HG02884 (cell line): ENCODE results near the gene THSD8.
"Not testable (repeated sequence)": the region's sequence is repeated elsewhere in the genome, so short reads cannot be mapped to it uniquely, and the experiment has no call there.

ENCODE experiments used
- ATAC-seq: cut with Tn5 transposase; IDR thresholded peaks from one replicate; pipeline ENCODE4 v1.9.1; 2021; ENCODE audit warnings: mild to moderate bottlenecking, moderate library complexity; ENCODE audit not compliant: unreplicated experiment

The THSD8 gene

DNA sequence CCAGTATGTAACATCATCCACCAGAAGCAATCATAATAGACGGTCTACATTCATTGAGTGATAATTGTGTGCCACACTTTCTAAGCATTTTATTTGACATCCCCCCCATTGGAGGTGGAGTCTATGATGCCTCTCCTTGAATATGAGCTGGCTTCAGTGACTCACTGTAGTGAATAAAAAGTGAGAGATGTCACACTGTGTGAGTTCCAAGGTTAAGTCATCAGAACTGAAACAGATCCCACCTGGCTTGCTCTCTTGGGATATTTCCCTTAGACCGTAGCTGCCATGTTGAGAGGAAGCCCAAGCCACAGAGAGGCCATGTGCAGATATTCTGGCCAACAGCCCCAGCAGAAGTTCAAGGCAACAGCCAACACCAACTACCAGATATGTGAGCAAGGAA is 19.9 kb downstream of the THSD8 start:
- no peak for ATAC-seq

DNA sequence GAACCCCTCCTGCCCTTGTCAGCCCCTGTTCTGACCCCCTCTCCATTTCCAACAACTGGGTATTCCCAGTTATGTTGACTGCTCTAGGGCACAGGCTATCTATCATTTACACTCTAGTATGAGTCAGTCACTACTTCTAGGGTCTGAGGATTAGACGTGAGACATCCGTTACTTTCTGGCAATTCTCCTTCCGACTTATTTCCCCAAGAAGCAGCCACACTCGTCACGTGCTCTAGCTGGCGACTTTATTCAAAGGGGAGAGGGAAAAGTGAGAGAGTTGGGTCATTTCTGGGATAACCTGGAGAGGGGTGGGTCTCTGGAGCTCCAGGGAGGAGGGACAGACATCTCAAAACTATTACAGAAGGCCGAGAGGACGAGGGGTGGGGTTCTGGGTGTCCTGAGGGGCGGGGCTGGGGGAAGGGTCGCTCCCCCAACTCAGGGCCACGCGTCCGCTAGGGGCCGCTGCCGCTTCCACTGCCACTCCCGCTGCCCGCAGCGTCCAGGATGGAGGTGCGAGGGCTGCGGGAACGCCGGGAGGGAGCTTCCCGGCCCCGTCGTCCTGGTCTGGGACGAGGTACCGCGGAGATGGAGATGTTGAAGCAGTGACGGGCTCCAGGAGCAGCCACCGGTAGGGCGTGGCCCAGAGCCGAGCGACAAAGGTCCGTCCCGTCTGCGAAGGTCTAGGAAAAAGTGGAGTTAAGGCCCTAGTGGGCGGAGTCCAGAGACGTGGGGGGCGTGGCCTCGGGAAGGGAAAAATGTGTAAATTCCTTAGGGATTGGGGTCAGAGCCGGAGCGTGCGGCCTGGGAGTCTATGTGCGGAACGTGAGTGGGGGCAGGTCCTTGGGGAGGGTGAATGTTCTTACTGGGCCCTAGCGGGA is 23.6 kb downstream of the THSD8 start:
- no peak for ATAC-seq

DNA sequence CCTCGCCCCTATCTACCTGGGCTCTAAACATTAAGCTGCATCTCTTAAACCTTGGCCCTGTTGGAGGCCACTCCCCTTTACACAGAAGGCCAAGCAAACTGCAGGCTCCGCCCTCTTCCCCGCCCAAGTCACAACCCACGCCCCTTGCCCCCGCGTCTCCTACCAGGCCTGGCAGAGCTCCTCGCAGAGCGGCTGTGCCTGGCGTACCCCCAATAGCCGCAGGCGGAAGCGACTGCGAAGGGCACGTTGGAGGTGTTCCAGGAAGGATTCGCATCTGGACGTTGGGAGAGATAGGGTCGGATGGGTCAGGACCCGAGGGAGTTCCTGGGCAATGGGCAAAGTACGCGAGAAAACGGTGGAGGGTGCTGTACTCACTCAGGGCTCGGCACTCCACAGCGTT is 26.6 kb downstream of the THSD8 start:
- no peak for ATAC-seq

DNA sequence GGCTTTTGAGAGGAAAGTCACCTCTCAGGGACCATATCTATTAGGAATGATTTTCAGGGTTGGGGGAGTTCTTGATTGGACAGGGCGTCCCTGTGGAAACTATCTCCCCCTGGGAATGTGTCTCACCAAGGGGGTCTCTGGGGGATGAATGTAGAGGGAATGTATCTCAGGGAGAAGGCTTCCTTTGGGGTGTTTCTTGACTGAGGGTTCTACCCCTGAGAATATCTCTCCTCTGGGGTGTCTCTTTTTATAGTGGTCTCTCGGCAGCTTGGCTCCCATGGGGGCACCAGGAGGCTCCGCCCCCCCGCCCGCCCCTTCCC is 31.5 kb downstream of the THSD8 start:
- ATAC-seq = no peak

DNA sequence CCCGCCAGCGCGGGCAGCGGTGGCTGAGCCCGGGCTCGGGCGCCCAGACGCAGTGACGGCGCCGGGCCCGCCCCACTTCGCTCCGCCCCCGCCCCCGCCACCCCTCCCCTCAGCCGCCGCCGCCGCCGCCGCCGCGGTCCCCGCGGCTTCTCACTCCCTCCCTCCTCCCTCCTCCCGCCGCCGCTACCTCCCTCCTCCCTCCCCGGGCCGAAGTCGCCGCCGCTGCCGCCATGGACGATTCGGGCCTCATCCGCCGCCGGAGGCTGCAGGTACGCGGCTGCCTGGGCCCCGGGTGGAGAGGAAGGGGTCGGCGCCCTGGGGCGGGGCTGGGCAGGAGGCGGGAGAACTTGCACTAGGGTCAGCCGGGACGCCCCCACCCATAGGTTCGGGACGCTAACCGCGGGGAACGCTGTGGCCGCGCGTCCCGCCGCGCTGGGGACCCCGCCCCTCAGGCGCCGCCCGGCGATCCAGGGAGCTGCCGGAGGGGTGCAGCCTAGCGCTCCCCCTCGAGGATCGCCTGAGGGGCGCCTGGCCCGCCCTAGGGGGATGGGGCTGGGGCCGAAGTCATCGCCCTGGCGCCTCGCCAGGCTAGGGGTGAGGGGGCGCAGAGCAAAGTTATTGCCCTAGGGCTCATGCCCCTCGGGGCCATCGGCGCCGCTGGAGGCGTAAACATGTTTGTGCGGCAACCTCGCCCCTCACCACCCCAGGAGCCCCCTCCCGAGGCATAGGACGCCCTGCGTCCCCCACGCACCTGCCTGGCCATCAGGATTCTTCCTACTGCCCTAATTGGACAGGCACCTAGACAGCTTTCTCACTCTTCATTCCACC is 32.1 kb downstream of the THSD8 start:
- ATAC-seq = no peak

DNA sequence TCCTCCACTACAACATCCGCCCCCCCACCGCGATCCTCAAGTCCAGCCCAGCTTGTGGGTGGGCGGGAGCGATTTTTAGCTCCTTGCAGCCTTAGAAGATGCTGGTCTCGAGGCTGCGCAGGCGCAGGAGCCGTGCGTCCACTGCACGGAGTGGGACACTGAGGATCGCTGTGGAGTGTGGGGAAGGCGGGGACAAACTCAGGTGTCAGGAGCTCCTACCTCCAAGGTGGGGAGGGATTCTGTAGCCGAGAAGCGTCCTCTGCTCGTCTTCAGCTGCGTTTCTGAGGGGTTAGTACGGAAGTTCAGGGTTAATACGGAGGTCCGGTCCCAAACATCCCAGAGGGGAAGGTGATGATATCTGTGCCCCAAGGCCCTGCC is 32.7 kb downstream of the THSD8 start, which contains the start of gene RTBDN:
TSS of gene RTBDN (minus strand) at position 14 of the 378 bp plus-strand sequence. CDS start 4,600 bp downstream, outside the sequence.
- ATAC-seq = no peak

DNA sequence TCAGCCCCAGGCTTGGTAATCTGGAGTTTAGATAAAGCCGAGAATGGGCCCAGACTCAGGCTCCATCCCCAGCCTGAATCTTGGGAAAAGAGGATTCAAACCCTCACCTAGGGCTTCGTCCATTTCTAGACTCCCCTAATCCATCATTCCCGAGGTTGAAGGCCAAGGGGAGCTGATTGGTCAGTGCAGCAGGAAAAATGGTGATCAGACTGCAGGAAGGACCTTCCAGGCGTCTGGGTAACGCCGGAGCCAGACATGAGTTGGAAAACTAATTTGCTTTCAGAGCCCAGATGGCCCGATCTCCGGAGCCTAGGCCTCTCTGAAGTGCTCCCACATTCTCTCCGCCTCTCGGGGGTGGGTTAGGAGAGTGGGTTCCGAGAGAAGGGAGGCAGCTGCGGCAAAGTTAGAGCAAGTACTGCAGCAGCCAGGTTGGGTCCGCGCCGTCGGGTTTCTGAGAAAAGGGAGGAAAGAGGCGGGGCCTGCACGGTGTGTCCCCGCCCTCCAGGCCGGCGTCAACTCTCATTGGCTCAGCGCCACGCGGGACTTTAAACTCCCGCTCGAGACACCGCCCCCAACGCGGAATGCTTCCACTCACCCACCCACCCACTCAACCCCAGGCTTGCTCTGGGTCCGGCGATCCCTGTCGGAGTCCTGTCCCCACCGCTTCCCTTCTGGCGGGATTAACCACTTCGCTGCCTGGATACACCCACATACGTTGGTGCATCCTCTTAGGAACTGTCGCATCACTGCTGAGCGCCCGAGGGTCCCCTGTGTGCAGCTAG is 33.3 kb downstream of the THSD8 start:
- no peak for ATAC-seq

DNA sequence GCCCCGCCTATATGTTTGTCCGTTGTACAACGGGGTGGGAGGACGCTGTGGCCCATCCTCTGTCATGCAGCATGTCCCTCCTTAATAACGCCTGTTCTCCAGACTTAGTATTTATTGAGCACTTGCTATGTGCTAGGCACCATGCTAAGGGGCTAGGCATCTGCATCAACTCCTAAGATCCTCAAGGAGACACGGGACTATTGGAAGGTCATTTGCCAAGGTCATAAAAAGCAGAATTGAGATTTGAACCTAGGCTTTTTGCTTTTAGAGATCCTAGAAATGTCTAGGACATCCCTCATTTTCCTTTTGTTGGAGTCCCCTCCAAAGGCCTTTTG is 34.6 kb downstream of the THSD8 start:
- ATAC-seq = no peak

DNA sequence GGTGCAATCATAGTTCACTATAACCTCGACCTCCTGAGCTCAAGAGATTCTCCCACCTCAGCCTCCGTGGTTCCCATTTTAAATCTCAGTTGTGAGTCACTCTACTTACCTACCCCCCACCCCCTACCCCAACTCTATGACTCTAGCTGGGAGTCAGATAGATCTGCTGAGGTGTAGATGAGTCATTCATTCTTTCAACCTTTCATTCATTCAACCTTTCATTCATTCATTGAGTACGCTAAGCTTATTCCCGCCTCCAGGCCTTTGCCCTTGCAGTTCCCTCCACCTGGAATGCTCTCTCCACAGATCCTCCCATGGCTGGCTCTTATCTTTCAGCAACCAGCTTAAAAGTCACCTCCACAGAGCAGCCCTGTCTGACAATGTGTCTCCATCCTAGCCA is 35.4 kb downstream of the THSD8 start:
- no peak for ATAC-seq

DNA sequence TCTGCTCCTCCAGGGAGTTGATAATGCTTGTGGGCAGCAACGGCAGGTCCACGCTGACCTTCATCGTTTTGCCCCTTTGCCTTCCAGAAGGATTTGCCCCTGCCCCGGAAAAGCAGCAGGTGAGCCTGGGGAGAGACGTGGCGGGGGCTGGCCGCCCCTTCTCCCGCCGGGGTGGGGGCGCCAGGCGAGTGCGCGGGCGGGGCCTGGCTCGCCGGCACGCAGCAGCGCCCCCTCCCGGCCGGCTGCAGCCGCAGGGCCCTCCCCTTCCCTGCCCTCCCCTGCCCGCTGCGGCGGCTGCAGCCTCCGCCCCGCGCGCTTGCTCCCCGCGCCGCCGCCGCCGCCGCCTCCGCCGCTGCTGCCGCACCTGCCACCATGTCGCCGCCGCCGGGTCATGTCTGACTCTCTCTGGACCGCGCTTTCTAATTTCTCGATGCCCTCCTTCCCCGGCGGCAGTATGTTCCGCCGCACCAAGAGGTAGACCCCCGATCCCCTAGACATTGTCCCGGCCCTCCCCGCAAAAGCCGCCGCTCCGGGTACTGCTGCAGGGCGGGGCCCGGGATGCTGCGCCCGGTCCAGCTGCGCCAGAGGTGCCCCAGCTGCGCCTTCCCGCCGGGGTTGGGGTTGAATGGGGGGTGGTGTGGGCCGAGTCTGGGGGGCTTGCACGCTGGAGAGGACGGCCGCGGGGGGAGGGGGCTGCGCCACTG is 36.5 kb downstream of the THSD8 start, which contains the start of gene MAST1:
TSS of gene MAST1 (plus strand) at position 334 of the 704 bp plus-strand sequence. CDS start at position 392, 58 bp downstream.
- no peak for ATAC-seq

DNA sequence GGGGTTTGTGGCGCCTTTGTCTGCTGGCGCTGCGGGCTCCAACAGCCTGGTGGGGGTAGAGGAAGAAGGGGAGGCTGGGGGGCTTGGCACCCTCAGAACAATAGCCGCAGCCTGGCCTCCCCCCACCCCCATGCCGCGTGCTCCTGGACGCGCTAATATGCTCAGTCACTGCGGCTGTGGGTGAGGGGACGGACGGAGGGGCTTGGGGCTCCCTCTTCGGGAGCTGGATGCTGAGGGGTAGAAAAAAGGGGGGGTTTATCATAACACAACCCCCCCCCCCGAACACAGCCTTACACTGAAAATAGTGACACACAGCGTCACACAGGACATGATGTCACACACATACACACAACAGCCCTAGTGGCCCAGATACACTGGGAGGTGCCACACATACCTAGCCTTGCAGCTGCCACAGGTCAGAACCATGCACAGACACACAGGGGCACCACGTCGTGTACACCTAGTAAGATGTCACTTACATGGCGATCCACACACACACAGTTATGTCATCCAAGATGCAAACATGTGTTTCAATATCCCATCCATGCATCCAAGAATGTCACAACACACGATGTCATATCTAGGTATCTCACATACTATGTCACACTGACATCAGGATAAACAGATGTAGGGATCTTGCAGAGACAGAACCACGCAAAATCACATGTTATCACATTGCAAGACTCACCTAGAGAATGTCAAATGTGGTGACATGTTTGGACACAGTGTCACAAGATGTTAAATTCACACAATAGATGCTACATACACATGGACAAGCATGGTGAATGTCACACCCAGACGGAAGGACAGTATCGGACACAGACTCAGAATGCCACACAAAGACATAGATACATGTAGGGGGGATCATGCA is 37.3 kb downstream of the THSD8 start:
- ATAC-seq = no peak

DNA sequence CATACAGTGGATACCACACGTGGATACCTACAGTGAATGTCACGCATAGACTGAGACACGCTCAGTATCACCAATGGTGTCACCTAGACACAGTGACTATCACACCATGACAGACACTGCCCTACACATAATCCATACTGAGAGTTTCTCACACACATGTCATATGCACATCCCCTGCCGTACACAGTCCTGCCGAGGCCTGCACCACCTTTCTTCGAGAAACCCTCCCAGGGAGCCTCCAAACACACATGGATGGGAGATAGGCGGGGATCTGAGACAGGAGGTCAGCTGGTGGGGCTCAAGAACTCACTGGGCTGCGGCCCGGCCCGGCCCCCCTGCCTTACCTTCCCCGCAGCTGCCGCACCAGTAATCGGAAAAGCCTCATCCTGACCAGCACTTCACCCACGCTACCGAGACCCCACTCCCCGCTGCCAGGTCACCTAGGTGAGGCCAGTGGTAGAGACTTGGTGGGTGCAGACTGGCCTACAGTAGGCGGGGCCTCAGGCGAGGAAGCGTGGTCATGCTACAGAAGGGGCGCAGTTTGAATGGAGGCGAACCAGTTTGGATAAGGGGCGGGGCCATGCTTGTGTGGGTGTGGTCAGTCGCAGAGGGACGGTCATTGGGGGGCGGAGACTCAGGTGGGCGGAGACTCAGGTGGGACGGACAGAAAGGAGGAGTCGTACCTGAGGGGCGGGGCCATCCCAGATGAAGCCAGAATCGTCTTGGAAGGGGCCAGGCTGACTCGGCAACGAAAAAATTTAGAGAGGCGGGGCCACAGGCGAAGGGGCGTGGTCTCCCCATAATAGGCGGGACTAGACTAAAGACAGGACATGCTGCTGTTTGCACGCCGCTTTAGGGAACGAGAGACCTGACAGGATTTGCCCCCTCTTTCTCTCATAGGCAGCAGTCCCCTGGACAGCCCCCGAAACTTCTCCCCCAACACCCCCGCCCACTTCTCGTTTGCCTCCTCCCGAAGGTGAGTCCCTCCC is 38.5 kb downstream of the THSD8 start:
- no peak for ATAC-seq

DNA sequence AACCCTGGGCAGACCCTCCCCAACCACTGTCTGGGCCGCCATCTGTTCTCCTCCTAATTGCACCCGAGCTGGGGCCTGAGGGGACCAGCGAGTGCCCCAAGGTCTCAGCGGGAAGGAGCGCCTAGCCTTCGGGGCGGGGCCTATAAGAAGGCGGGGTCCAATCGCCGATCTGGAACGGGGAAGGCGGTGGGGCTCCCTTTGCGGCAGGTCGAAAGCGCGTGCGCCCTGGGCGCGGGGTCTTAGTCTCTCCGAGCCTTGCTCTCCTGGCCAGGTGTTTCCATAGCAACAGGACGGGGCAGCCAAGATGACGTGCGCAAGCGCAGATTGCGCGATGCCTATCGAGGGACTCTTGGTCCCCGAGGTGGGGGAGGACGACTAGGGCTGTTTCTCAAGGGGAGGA is 39.2 kb downstream of the THSD8 start:
- no peak for ATAC-seq

DNA sequence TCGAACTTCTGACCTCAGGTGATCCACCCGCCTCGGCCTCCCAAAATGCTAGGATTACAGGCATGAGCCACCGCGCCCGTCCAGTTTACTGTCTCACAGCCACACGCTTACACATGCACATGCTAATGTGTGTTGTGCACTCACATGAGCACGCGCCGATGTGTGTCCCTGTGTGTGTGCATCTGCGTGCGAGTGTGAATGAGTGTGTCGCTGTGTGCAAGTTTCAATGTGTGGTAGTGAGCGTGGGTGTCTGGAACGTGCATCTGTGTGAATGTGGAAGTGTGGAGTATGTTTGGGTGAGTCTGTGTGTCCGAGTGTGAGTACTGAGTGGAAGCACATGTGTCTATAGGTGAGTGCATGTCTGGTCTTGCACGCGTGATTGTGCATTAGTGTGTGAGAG is 40.6 kb downstream of the THSD8 start:
- ATAC-seq = no peak

DNA sequence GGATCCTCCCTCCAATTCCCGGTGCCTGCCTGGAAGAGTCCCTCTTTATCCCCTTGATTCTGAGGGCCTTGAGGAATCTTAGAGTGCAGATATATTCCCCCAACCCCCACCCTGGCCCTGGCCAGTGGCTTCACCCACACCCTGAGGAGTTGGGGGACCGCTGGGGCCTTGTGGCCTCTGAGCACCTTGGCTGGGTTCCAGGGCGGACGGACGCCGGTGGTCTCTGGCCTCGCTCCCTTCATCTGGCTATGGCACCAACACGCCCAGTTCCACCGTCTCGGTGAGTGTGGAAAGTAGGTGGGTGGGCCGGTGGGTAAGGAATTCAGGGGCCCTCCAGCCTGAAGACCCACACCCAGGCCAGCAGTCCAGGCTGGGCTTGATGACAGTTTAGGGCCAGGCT is 41.5 kb downstream of the THSD8 start:
- no peak for ATAC-seq

DNA sequence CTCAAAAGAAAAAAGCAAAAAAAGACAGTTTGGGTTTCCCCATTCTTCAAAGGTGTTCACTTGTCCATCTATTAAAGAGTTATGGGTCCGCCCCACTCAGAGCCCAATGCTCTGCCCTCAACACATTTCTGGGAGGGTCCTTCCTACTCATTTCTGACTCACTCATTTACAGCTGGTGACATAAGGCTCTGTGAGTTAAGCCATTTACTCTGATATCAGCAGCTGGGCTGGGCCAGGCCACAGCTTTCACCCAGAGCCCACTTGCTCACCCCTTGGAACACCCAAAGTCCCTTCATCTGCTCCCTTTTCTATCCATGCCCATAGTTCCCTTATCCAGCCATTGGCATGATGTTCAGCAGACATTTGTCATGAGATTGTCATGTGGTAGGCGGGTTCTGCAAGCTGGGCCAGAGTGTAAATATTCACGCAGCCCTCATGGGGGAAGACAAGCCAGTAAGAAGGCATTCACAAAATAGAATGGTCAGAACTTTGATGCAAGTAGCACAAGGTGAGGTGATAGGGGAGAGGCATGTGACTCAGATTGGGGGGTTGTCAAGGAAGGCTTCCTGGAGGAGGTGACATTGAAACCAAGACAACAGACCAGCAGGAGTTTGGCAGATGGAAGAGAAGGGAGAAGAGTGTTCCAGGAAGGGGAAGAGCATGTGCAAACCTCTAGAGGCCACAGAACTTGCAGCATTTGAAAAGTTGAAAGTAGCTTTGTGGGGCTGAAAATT is 42.3 kb downstream of the THSD8 start:
- ATAC-seq = no peak

DNA sequence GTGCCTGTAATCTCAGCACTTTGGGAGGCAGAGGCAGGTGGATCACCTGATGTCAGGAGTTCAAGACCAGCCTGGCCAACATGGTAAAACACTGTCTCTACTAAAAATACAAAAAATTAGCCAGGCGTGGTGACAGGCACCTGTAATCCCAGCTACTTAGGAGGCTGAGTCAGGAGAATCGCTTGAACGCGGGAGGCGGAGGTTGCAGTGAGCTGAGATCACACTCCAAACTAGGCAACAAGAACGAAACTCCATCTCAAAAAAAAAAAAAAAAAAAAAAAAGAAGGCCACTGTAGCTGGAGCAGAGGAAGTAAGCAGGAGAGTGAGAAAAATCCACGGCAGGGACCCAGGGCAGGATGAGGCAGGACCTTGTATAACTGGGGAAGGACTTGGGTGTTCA is 44.7 kb downstream of the THSD8 start:
- not testable (repeated sequence) for ATAC-seq
